ENCODE results near the gene BRAT1.

Gene BRAT1

GRCh38 chr7:2494191-2495130 lies 60.9 kb downstream of the BRAT1 start:
- peak; percentile 53 for DNase-seq

- no peak for DNase-seq
Observed at GRCh38 chr7:2493205-2494164, 61.8 kb downstream of the BRAT1 start.

DNA sequence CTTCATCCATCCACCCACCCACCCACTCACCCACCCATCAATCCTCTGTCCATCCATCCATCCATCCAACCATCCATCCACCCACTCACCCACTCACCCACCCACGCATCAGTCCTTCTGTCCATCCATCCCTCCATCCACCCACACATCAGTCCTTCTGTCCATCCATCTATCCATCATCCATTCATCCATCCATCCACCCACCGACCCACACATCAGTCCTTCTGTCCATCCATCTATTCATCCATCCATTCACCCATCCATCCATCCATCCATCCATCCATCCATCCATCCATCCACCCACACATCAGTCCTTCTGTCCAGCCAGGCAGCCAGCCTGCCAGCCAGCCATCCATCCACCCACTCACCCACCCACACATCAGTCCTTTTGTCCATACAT lies 63.3 kb downstream of the BRAT1 start:
- DNase-seq = no peak

DNA sequence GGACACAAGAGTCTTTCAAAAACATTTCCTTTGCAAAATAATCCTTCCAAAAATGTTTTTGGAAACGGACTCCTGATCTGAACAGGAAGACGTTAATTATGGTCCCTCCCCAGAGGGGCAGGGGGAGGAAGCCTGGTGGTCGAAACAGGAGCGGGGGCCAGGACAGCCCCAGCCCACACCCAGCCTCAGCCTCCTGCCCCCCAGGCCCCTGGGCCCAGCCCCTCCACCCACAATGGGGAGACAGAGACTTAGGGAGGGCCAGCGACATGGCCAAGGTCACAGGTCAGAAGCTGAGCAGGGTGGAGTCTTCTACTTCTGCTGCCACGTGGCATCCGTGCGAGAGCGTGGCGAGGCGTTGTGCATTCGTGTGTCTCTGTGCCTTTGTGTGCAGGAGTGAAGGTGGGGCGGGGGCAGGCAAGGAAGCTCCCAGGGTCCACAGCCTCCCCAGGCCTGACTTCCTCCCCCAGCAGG lies 65.1 kb downstream of the BRAT1 start:
- no peak for DNase-seq

DNA sequence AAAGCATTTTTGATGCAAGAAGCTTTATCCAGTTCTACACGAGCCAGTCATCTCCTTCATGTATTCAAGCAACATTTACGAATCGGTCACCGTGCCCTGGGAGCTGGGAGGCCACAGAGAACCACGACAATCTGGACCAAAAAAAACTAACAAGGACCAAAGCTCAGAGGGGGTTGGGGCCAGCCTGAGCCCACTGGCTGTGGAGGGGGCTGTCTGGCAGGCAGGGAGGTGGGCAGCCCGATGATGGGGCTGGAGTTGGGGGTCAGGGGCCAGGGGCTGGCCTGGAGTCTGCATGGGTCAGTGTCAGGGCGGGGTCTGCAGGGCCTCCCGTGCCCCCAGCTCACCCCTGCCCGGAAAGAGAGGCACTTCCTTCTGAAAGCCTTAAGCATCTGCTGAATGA lies 66.6 kb downstream of the BRAT1 start:
- DNase-seq = no peak

- no peak for DNase-seq
Observed at GRCh38 chr7:2488272-2488645, 67.1 kb downstream of the BRAT1 start.

Measured in eye (tissue), 1 donor.